ENCODE results near the gene LARP6. TPM values are rescaled to one million over a fixed set of nuclear protein-coding genes. Genes with fewer than 3 reads are reported as not detected.
A peak's percentile ranks its signal among the peaks of the same experiment; 100 is the strongest.

The LARP6 gene
- total RNA-seq (2021), result 53.6 and 57.8 TPM in 2 replicates
- Bru-seq, nascent RNA, result percentile 67 among the genes with signal in this experiment
- BruChase-seq, experiment 1, labeled RNA remaining after a 2-hour chase, result percentile 61 among the genes with signal in this experiment
- BruChase-seq, experiment 2, labeled RNA remaining after a 6-hour chase, result percentile 55 among the genes with signal in this experiment
- long read RNA-seq, full-length matches to known transcripts, result 56 of 68 reads
- long read RNA-seq, partial matches to known transcripts, result 0 of 68 reads
- long read RNA-seq, other reads (novel, unspliced or antisense), result 12 of 68 reads

DNA sequence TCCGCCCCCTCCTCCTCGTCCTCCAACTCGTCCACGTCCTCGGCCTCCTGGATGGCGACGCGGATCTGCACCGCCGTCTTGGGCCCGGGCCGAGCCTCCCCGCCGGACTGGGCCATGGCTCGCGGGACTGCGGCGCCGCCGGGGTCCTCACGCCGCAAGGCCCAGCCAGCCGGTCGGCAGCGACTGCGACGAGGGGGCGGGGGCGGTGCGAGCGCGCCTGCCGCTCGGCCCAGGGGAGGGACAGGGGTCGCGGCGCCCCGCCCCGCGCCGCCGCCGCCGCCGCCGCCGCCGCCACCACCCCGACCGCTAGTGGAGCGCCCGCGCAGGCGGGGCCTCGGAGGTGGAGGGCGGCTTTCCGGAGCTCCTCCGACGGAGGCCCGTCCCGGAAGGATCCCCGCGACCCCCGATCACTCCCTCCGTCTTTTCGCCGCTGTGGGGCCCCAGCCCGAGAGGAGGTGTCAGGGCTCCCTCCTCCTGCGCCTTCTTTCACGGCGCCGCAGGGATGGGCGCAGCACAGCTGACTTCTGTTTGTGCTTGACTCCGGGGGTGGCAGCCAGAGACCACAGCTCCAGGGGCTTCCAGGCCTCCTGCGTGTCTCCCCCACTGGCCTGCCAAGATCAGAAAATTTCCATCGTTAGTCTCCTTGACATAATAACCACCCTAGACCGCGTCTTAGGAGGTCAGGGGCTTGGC, at the start of gene LARP6:
LARP6 (minus strand) TSS at position 185 of the 693 bp plus-strand sequence; CDS start at position 116, 69 bp downstream.
- TF ChIP-seq, protein P1, sequence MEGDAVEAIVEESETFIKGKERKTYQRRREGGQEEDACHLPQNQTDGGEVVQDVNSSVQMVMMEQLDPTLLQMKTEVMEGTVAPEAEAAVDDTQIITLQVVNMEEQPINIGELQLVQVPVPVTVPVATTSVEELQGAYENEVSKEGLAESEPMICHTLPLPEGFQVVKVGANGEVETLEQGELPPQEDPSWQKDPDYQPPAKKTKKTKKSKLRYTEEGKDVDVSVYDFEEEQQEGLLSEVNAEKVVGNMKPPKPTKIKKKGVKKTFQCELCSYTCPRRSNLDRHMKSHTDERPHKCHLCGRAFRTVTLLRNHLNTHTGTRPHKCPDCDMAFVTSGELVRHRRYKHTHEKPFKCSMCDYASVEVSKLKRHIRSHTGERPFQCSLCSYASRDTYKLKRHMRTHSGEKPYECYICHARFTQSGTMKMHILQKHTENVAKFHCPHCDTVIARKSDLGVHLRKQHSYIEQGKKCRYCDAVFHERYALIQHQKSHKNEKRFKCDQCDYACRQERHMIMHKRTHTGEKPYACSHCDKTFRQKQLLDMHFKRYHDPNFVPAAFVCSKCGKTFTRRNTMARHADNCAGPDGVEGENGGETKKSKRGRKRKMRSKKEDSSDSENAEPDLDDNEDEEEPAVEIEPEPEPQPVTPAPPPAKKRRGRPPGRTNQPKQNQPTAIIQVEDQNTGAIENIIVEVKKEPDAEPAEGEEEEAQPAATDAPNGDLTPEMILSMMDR (conservative IDR thresholded peaks at IDR 0.05; ENCODE audit: low read depth, low read length), result no peak
- TF ChIP-seq EZH2 (IDR thresholded peaks at IDR 0.05; ENCODE audit: borderline replicate concordance, low read depth, low read length, poor library complexity, severe bottlenecking), result no peak
- ChIA-PET CTCF (no interaction called here), POLR2A (ENCODE audit: low non-redundant PET) (interaction anchor here (0.6 kb wide), 1 partner anchor 16 kb away, joined by 3 read pairs; no protein-coding TSS in a partner anchor)
- intact Hi-C loops (cut with micrococcal nuclease; ENCODE audit: unreplicated experiment), result loop anchor here (1.0 kb wide), 1 partner anchor 16 kb away; no protein-coding TSS in a partner anchor
- H3K36me3 ChIP-seq (ENCODE audit: insufficient read depth, low read length, poor library complexity, severe bottlenecking), result peaks cover 20% of the 10 kb centered on the region
- no peaks in the 10 kb centered on the region for H3K27me3 ChIP-seq (replicated peaks; ENCODE audit: insufficient read depth, low read depth, low read length, poor library complexity)
- H3K4me1 ChIP-seq (ENCODE audit: insufficient read depth, low read length, poor library complexity, severe bottlenecking), result peaks cover 24% of the 10 kb centered on the region
- H3K4me3 ChIP-seq (ENCODE audit: low read depth, low read length, poor library complexity, severe bottlenecking), result peak within 1 kb of the TSS; percentile 86
- BruUV-seq (replicated peaks), result no TSS peak
- peak; percentile 71 for DNase-seq (ENCODE audit: low spot score)
- H3K27ac ChIP-seq (ENCODE audit: low read depth, low read length, poor library complexity, severe bottlenecking), result peak within 1 kb of the TSS; percentile 87
- H3K9me3 ChIP-seq (ENCODE audit: low read depth, low read length, poor library complexity, severe bottlenecking), result no peaks in the 10 kb centered on the region

DNA sequence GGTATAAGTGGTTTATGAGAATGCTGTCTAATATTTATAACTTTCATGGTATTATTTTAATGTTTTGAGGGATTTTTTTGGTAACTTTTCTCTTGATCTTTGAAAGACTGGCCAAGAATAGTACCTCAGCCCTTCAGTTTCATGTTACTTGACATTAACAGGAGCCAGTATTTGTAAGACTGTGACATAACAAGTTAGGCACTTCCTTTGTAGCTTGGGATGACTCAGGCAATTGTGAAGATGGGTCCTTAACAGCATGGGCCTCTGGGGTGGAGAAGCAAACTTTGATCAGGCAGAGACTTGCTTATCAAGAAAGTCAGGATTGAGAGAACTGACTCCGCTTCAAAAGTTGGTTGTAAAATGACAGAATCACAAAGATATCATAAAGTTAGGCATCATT, 48.1 kb upstream of the LARP6 start:
- H3K4me1 ChIP-seq (ENCODE audit: insufficient read depth, low read length, poor library complexity, severe bottlenecking), result no peaks in the 10 kb centered on the region

DNA sequence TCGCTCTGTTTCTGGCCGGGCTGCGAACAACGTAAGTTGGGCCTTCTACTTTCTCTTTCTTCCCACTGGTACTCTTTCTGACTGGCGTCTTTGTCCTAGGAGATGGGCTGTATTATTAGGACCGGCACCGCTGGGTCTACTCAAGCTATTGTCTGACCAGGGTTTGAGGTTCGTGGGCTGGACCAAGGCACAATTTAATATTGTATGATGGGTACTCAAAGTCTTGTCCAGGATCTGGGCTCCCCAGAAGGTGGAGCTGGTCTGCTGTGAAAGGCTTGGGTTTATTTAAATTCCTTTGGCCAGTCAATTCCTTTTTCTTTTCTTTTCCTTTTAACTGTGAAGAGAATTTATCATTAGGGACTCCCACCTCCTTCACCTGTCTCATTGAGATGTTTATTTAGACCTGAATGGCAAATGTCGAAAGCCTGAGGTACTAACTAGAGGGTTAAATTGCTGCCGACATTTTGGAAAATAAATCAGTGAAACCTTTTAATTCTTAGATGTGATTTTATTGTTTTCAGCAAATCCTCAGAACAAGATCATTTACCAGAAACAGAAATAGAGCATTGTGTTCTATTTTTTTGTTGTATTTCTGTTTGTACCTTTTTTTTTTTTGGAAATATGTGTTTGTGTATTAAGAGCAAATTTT, 39.1 kb upstream of the LARP6 start:
- Histone ChIP-seq H3K4me3 (ENCODE audit: low read depth, low read length, poor library complexity, severe bottlenecking) (peak overlapping the region; percentile 84), H3K36me3 (ENCODE audit: insufficient read depth, low read length, poor library complexity, severe bottlenecking) (no peaks in the 10 kb centered on the region), H3K9me3 (ENCODE audit: low read depth, low read length, poor library complexity, severe bottlenecking) (no peaks in the 10 kb centered on the region), H3K27me3 (replicated peaks; ENCODE audit: insufficient read depth, low read depth, low read length, poor library complexity) (no peaks in the 10 kb centered on the region), H3K27ac (ENCODE audit: low read depth, low read length, poor library complexity, severe bottlenecking) (peak overlapping the region; percentile 73), H3K4me1 (ENCODE audit: insufficient read depth, low read length, poor library complexity, severe bottlenecking) (peaks cover 10% of the 10 kb centered on the region)
- intact Hi-C loops (cut with micrococcal nuclease; ENCODE audit: unreplicated experiment), result loop anchor here (5.0 to 10.0 kb wide), 2 partner anchors 212 to 549 kb away; no protein-coding TSS in a partner anchor
- POLR2A ChIA-PET (ENCODE audit: low non-redundant PET), result no interaction called here
- TF ChIP-seq EZH2 (IDR thresholded peaks at IDR 0.05; ENCODE audit: borderline replicate concordance, low read depth, low read length, poor library complexity, severe bottlenecking), result no peak
- TF ChIP-seq, protein P1 (conservative IDR thresholded peaks at IDR 0.05; ENCODE audit: low read depth, low read length), result peak; percentile 68
- CTCF ChIA-PET, result interaction anchor here (1.7 kb wide), 1 partner anchor 548 kb away, joined by 3 read pairs; no protein-coding TSS in a partner anchor
- peak; percentile 65 for DNase-seq (ENCODE audit: low spot score)
- BruUV-seq (replicated peaks), result TSS peak; percentile 59

More for the DNA sequence above, 48.1 kb upstream of the LARP6 start:
- Histone ChIP-seq H3K27me3 (replicated peaks; ENCODE audit: insufficient read depth, low read depth, low read length, poor library complexity) (no peaks in the 10 kb centered on the region), H3K9me3 (ENCODE audit: low read depth, low read length, poor library complexity, severe bottlenecking) (peaks cover 3% of the 10 kb centered on the region), H3K27ac (ENCODE audit: low read depth, low read length, poor library complexity, severe bottlenecking) (no peak overlapping the region), H3K4me3 (ENCODE audit: low read depth, low read length, poor library complexity, severe bottlenecking) (no peak overlapping the region), H3K36me3 (ENCODE audit: insufficient read depth, low read length, poor library complexity, severe bottlenecking) (no peaks in the 10 kb centered on the region)
- intact Hi-C loops (cut with micrococcal nuclease; ENCODE audit: unreplicated experiment), result no loop called here
- CTCF ChIA-PET, result no interaction called here
- BruUV-seq (replicated peaks), result no TSS peak
- peak; percentile 63 for DNase-seq (ENCODE audit: low spot score)
- TF ChIP-seq, protein P1 (conservative IDR thresholded peaks at IDR 0.05; ENCODE audit: low read depth, low read length), result no peak
- no peak for TF ChIP-seq EZH2 (IDR thresholded peaks at IDR 0.05; ENCODE audit: borderline replicate concordance, low read depth, low read length, poor library complexity, severe bottlenecking)
- POLR2A ChIA-PET (ENCODE audit: low non-redundant PET), result no interaction called here

All from A673 (cell line).